ENCODE measurements around the gene TNS4. TPM values are rescaled to one million over a fixed set of nuclear protein-coding genes. Genes with fewer than 3 reads are reported as not detected.

Gene TNS4
- total and polyA plus RNA-seq, 9 of the 15 experiments (the other 6 are each of a cell fraction or from before 2014, with no cell fraction given) = 0.04 to 0.73 (median 0.24) TPM; not detected in 1

DNA sequence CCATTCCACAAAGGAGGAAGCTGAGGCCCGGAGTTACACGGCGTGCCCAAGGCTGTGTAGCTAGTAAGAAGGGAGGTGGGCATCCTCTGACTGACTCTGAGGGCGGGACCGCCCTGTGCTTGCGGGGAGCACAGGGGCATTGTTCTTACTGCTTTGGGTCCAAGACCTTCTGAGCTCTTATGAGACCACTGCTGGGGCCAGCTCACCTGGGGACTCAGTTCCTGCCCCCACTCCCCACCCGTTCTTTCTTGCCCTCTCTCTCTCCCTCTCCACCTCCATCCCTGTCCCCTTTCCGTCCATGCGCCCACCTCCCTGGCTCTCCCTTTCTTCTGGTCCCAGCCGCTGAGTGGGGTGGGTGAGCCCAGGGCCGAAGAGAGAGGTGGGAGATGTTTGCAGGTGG, 44.2 kb upstream of the TNS4 start:
- in situ Hi-C loops (cut with MboI) = no loop called here
- Histone ChIP-seq H3K4me1 (replicated peaks in 1 of 2; ENCODE audit: control insufficient read depth in 2 of 2, insufficient read depth in 2 of 2, low read length in 2 of 2) (peaks cover 21 to 26% of the 10 kb centered on the region in 2 experiments), H3K27me3 (ENCODE audit: control insufficient read depth in 2 of 2, insufficient read depth in 2 of 2, low read length in 2 of 2) (no peaks in the 10 kb centered on the region), H3K9me3 (replicated peaks; ENCODE audit: control insufficient read depth, insufficient read depth, low read depth, low read length) (no peaks in the 10 kb centered on the region), H3K9me1 (ENCODE audit: control insufficient read depth, insufficient read depth, low read length) (peaks cover 4% of the 10 kb centered on the region), H2AFZ (ENCODE audit: low read depth, low read length) (no peak overlapping the region), H3K4me3 (no peak overlapping the region), H3K79me2 (ENCODE audit: control insufficient read depth, insufficient read depth, low read length) (no peaks in the 10 kb centered on the region), H3K27ac (ENCODE audit: extremely low read depth, low read depth, low read length) (no peak overlapping the region), H4K20me1 (replicated peaks; ENCODE audit: control insufficient read depth, insufficient read depth, low read length) (no peaks in the 10 kb centered on the region), H3K4me2 (ENCODE audit: insufficient read depth, low read length) (no peak overlapping the region), H3K36me3 (ENCODE audit: control insufficient read depth, insufficient read depth, low read length) (no peaks in the 10 kb centered on the region), H3K9ac (ENCODE audit: insufficient read depth in 1 of 2, low read depth in 2 of 2, low read length in 2 of 2) (no peak overlapping the region)
- ATAC-seq (no peak), FAIRE-seq (no peak), DNase-seq (ENCODE audit: extremely low read depth in 1 of 4, low spot score in 3 of 4) (no peak)
- CTCF ChIA-PET (ENCODE audit: low intra/inter-chr PET ratio) = no interaction called here
- POLR2A ChIA-PET = interaction anchor here (1.0 to 1.3 kb wide), 2 partner anchors 8 to 10 kb away, joined by 3 read pairs; no protein-coding TSS in a partner anchor
- WGBS (ENCODE audit: insufficient coverage, low coverage, missing lambda C conversion rate) = 68% methylated on average over 8 of the region's 11 CpGs
- intact Hi-C loops (cut with micrococcal nuclease) = no loop called here
- TF ChIP-seq ZNF140 (CRISPR knock-in tag; IDR thresholded peaks at IDR 0.05) = no peak
- TF ChIP-seq ZNF644 (tag; IDR thresholded peaks at IDR 0.05; ENCODE audit: low read depth) = no peak
- TF ChIP-seq, protein P1, sequence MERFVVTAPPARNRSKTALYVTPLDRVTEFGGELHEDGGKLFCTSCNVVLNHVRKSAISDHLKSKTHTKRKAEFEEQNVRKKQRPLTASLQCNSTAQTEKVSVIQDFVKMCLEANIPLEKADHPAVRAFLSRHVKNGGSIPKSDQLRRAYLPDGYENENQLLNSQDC (CRISPR knock-in tag; IDR thresholded peaks at IDR 0.05) = no peak
- TF ChIP-seq ZNF124 (CRISPR knock-in tag; IDR thresholded peaks at IDR 0.05) = no peak
- no peak for TF ChIP-seq TEAD4 (IDR thresholded peaks at IDR 0.05; ENCODE audit: low read length)
- TF ChIP-seq TEAD4 (CRISPR knock-in tag; IDR thresholded peaks at IDR 0.05; ENCODE audit: borderline replicate concordance) = no peak
- TF ChIP-seq ZNF696 (CRISPR knock-in tag; conservative IDR thresholded peaks at IDR 0.05) = no peak
- TF ChIP-seq BRD4 (IDR thresholded peaks at IDR 0.05) = no peak
- BruUV-seq (replicated peaks) = no TSS peak

All from K562 (cell line).